ENCODE data around the gene PM20D2. TPM values are rescaled to one million over a fixed set of nuclear protein-coding genes. Genes with fewer than 3 reads are reported as not detected.
A peak's percentile ranks its signal among the peaks of the same experiment; 100 is the strongest.
"Not testable (repeated sequence)": the region's sequence is repeated elsewhere in the genome, so short reads cannot be mapped to it uniquely, and the experiment has no call there.

PM20D2 gene
- total RNA-seq = 5.1 and 7.0 TPM in 2 replicates

DNA sequence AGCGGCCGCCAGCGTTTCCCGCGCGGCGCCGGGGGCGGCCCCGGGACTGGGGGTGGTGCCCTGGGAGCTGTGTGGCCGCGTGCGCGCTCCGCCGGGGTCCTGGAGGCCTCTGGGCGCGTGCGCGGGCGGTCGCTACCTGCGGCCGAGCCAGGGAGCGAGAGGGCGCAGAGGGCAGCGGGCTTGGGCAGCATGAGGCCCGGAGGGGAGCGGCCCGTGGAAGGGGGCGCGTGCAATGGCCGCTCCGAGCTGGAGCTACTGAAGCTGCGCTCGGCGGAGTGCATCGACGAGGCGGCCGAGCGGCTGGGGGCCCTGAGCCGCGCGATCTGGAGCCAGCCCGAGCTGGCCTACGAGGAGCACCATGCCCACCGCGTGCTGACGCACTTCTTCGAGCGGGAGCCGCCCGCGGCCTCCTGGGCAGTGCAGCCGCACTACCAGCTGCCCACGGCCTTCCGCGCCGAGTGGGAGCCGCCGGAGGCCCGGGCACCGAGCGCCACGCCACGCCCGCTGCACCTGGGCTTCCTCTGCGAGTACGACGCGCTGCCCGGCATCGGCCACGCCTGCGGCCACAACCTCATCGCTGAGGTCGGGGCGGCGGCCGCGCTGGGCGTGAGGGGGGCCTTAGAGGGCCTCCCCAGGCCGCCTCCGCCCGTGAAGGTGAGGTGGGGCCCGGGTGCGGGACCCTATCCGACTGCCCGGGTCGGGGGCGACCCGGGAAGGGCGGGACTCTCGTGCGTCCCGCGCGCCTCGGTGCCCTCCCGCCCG, at the start of gene PM20D2:
TSS of gene PM20D2 (plus strand) at position 100 of the 762 bp plus-strand sequence. CDS start at position 190, 90 bp downstream.
- DNase-seq = peak; percentile 61

DNA sequence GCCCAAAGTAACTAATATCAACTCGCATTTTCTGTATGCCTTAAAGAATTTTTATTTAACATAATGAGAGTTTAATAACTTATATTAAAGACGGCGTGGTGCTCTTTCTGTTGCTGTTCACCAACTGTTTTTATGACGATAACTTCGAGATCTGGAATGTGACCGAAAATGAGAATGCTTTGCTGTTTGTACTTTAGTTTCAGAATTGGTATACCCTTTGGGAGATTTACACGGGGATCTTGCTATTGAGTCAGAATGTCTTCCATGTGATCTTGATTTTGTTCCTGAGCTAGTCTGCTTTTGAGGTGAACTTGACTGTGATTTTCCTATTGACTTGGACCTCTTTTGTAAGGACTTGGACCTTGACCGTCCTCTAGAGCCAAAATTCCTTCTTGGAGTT, 47.4 kb upstream of the PM20D2 start:
- DNase-seq = no peak

DNA sequence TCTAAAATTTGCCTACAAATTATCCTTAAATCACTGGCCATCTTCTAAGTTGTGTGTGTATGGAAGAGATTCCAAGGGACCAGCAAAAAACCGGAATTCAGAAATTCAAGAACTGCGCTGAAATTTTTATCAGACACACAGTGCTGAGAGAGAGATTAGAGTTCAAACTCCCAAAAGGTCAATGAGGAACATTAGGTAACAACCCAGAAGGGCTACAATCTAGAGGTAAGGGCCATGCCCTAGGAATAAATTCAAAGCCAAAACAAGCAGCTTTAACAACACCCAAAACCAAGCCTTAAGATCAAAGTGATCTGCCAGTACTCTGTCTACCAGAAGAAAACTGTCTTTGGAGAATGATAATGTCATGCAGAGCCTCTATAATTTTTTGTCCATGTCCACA, 45.7 kb upstream of the PM20D2 start:
- no peak for DNase-seq

- no peak for DNase-seq
These were observed 35.6 kb upstream of the PM20D2 start for GRCh38 chr6:89110284-89110683.

DNA sequence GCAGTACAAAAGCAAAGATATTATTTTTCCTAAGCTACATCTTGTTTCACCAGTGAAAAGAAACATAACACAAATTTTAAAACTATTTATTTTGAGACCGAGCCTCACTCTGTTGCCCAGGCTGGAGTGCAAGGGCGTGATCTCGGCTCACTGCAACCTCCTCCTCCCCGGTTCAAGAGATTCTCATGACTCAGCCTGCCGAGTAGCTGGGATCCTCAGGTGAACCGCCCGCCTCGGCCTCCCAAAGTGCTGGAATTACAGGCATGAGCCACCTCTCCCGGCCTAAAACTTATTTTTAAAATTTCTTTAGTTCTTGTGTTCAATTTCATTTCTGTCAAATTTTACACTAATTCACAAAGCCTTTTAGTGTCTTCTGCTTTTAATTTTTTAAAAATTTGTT, 33.9 kb upstream of the PM20D2 start:
- no peak for DNase-seq

GRCh38 chr6:89116702-89117101, 29.2 kb upstream of the PM20D2 start:
- DNase-seq = no peak

DNA sequence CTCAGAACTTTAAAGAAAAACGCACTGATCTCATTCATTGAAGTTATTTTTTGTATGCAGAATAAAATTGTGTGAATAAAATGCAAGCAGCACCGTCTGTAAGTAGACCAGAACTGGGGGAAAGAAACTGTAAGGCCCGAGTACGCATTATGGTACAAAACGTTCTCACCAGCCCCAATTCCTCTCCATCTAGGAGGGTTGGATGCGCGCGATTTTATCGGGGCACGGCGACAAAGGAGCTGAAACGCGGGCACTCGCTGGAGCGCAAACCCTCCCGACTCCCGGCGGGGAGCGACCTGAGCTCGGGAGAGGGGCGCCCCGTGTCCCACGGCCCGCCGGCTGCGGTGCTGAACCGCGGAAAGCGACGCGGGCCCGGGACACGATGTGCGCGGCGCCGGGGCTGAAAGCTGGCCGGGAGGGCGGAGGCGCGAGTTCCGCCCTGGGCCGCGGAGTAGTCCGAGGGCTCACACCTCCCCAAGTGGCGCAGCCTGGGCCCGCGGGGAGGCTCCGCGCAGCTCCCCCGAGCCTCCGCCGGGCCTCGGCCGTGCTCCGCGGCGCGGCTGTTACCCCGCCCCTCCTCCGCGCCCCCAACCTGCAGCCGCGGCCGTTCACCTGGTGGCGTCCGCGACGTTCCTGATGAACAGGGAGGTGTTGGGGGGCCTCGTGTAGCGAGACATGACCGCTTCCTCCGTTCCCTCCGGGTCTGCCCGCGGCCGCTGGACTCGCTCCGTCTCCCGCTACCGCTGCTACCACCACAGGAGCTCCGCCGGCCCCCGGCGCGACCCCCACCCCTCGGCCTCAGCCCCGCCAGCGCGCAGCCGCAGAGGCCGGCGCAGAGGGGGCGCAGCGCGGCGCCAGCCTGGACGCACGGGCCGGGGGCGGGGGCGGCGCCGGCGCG, 28.4 kb upstream of the PM20D2 start, which contains the start of gene SRSF12:
TSS of gene SRSF12 (minus strand) at position 861 of the 898 bp plus-strand sequence. CDS start at position 677, 184 bp downstream.
- peak; percentile 39 for DNase-seq

DNA sequence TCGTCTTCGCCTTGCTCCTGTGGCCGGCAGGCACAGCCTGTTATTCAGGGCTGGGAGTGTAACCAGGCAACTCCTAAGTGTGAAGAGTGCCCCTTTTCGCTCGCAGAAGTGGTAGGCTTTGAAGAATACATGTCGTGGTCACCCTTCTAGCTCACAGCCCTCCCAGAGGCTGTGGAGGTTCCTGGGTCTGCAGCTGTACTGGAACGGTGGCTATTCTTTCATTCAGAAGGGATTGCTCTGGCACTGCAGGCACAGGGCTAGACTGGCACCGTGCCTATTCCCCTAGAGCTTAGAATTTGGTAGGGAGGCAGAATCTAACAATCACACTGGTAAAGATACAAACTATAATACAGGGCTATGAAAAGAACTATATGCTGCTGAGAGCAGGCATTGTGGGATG, 26.9 kb upstream of the PM20D2 start:
- DNase-seq = no peak

GRCh38 chr6:89120371-89120770, 25.5 kb upstream of the PM20D2 start:
- no peak for DNase-seq

DNA sequence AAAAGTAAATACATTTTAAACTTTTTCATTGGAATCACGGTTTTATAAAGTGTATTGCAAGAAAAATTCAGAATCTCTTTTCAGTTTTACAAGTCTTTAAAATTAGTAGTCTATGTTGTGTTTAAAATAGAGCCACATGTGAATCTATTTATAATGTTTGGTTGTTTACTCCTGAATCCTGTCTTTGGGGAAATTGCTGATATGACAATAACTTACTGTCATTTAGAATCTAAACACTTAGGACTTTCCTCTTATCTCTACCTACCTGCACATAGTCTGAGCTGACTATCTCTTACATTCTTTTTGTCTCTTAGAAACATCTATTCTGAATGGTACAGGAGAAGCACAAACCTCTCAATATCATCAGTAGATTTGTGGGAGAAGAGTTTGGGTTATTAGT, 23.9 kb upstream of the PM20D2 start:
- DNase-seq = no peak

DNA sequence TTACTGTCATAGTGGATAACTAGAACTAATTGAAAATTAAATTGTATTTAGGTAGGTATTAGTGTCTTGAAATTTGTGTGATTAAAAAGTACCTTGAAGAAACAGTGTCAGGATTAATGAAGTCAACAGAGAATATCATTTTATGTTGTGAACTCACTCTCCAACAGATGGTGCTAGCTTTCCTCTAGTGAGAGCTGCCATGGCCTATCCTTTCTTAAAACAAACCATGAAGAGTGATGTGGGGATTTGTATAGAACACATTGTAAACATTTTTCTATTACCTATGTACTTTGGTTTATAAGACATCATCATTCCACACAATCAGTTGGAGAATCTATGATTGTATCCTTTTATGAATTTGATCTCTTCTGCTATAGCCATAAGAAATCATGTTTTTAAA, 23.2 kb upstream of the PM20D2 start:
- DNase-seq = peak; percentile 63

DNA sequence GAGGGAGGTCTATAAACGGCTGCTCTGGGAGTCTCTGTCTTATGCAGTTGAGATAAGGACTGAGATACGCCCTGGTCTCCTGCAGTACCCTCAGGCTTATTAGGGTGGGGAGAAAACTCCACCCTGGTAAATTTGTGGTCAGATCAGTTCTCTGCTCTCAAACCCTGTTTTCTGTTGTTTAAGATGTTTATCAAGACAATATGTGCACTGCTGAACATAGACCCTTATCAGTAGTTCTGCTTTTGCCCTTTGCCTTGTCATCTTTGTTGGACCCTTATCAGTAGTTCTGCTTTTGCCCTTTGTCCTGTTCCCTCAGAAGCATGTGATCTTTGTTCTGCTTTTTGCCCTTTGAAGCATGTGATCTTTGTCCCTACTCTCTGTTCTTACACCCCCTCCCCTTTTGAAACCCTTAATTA, 17.6 kb upstream of the PM20D2 start:
- DNase-seq = not testable (repeated sequence)

DNA sequence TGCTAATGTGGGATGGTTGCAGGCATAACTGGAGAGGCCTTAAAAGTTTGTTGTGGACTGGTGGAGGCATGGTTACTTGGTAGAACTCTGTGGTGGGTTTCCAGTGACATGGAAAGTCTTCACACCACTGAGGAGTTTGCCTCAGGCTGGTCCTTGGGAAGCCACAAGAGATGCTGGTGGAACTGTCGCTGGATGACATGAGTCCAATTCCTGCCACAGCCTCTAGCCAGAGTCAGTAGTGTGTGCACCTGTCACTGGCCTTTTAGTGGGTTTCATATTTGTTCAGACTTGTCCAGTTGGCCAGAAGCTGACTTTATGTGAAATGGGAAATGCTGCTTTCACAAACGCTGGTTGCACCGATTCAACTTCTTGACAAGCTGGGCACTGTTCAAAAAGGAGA, 14.3 kb upstream of the PM20D2 start:
- no peak for DNase-seq

- no peak for DNase-seq
These were observed 13.8 kb upstream of the PM20D2 start for GRCh38 chr6:89132057-89132456.

DNA sequence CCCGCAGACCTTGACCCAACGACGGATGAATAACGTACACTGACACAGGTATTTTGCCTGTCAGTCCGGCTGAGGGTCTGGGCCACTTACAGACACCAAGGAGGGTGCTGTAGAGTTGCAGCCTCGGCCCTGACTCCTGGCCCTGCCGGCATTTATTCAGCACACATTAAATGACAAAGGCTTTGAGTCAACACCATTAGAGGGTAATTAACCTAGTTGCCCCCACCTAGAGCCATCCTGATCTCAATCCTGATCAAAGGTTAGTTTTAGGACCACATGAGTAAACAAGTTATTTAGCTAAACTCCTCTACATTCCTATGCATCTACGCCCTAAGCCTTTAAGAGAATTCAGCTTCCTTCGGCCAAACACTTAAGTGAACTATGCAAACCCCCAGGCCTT, 11.9 kb upstream of the PM20D2 start:
- DNase-seq = no peak

GRCh38 chr6:89134723-89135122, 11.1 kb upstream of the PM20D2 start:
- no peak for DNase-seq

GRCh38 chr6:89138173-89138572, 7.7 kb upstream of the PM20D2 start:
- peak; percentile 24 for DNase-seq

- no peak for DNase-seq
These were observed 6.1 kb upstream of the PM20D2 start for GRCh38 chr6:89139509-89140346.

DNA sequence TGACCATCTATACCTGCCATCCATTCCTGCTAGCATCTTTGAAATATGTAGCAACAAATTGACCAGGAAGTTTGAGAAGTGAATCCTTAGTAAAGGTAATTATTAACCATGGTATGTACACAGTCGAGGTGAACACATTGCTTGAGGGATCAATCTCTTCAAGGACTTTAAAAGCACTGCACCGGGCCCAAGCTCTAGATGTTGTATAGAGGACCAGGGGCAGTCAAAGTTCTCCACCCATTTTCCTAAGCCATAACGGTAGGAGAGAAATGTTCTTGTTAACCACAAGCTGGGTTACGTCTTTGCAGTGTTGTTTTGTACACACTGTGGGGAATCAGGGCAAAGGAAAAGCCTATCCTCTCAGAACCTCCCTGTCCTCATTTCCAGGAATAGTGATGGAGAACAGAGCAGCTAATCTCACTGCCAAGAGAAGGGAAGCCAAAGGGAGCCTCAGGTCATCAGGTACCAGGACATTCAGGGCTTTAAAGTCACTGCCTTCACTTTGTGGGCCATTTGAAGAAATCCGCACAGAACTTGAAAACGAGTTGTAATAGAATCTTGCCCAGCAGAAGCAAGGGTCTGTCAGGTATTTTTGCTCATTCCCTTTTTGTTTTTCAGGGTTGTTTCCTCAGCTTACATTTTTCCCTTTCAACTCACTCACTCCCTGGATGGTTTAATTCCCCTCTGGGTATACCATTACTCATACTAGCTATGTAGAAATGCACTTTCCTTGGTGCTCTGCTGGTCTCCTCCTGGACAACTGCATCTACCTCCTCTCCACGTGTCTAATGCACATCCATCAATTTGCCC, 5.3 kb upstream of the PM20D2 start:
- no peak for DNase-seq

GRCh38 chr6:89144354-89144906, 1.4 kb upstream of the PM20D2 start:
- DNase-seq = no peak
